ENCODE results near the gene NXNL1. TPM values are rescaled to one million over a fixed set of nuclear protein-coding genes. Genes with fewer than 3 reads are reported as not detected.

The NXNL1 gene
- total and polyA plus RNA-seq, 2 of the 13 experiments (the other 11 are each of a cell fraction or from before 2014, with no cell fraction given): not detected

- no peak for TF ChIP-seq LCORL (IDR thresholded peaks at IDR 0.05)
- peak; percentile 27; the same call in 1 of the 2 replicates for TF ChIP-seq LCORL (CRISPR knock-in tag; IDR thresholded peaks at IDR 0.05)
- TF ChIP-seq KLF12 (CRISPR knock-in tag; IDR thresholded peaks at IDR 0.05; ENCODE audit: borderline replicate concordance): no peak
- TF ChIP-seq ERF (CRISPR knock-in tag; IDR thresholded peaks at IDR 0.05): peak; percentile 87
- TF ChIP-seq SRY (CRISPR knock-in tag; IDR thresholded peaks at IDR 0.05): no peak
- peak; percentile 87; the same call in 1 of the 2 replicates for TF ChIP-seq ZMYM3 (CRISPR knock-in tag; IDR thresholded peaks at IDR 0.05)
- TF ChIP-seq NFE2L2 (IDR thresholded peaks at IDR 0.05; ENCODE audit: low read length): no peak
- TF ChIP-seq ZFX (CRISPR knock-in tag; IDR thresholded peaks at IDR 0.05; ENCODE audit: low read depth): peak; percentile 60; the same call in 1 of the 2 replicates
- TF ChIP-seq CCAR2 (optimal IDR thresholded peaks at IDR 0.05; ENCODE audit: low read depth, low read length): no peak
- no peak for TF ChIP-seq ZNF235 (CRISPR knock-in tag; IDR thresholded peaks at IDR 0.05; ENCODE audit: borderline replicate concordance)
- no peak for TF ChIP-seq RFX5 (IDR thresholded peaks at IDR 0.05; ENCODE audit: low read depth, low read length)
- no peak for TF ChIP-seq FOXJ3 (CRISPR knock-in tag; IDR thresholded peaks at IDR 0.05; ENCODE audit: borderline replicate concordance)
- peak; percentile 39; the same call in 1 of the 2 replicates for TF ChIP-seq TARDBP (CRISPR knock-in tag; IDR thresholded peaks at IDR 0.05)
- TF ChIP-seq GTF3A (CRISPR knock-in tag; conservative IDR thresholded peaks at IDR 0.05): no peak
- no peak for TF ChIP-seq ZNF883 (CRISPR knock-in tag; IDR thresholded peaks at IDR 0.05; ENCODE audit: not compliant biosample characterization)
- TF ChIP-seq NR2C2 (CRISPR knock-in tag; IDR thresholded peaks at IDR 0.05; ENCODE audit: borderline replicate concordance): no peak
- no peak for TF ChIP-seq STAT6 (CRISPR knock-in tag; IDR thresholded peaks at IDR 0.05; ENCODE audit: borderline replicate concordance)
- TF ChIP-seq ZNF101 (CRISPR knock-in tag; IDR thresholded peaks at IDR 0.05; ENCODE audit: borderline replicate concordance, low read depth): no peak
- TF ChIP-seq ZHX1 (CRISPR knock-in tag; IDR thresholded peaks at IDR 0.05; ENCODE audit: low read depth): no peak
- TF ChIP-seq ZMAT5 (CRISPR knock-in tag; IDR thresholded peaks at IDR 0.05; ENCODE audit: borderline replicate concordance, low read depth): no peak
- TF ChIP-seq ZNF160 (CRISPR knock-in tag; IDR thresholded peaks at IDR 0.05): no peak
- peak; percentile 43; the same call in 1 of the 2 replicates for TF ChIP-seq HDAC2 (CRISPR knock-in tag; IDR thresholded peaks at IDR 0.05)
- TF ChIP-seq ZNF572 (CRISPR knock-in tag; IDR thresholded peaks at IDR 0.05): no peak
- no peak for TF ChIP-seq ASH2L (IDR thresholded peaks at IDR 0.05; ENCODE audit: insufficient read length, low read depth, low read length)
- TF ChIP-seq ZNF644 (CRISPR knock-in tag; IDR thresholded peaks at IDR 0.05; ENCODE audit: low read depth): no peak
- no peak for TF ChIP-seq PAWR (CRISPR knock-in tag; IDR thresholded peaks at IDR 0.05; ENCODE audit: borderline replicate concordance)
- no peak for TF ChIP-seq ATRX (CRISPR knock-in tag; IDR thresholded peaks at IDR 0.05; ENCODE audit: borderline replicate concordance)
Observed at GRCh38 chr19:17475541-17476115, 14.9 kb upstream of the NXNL1 start (continued).

All from HepG2 (cell line).